SK-N-SH treated with all-trans-retinoic acid at 6 μM for 48 hours (cell line): ENCODE measurements around the gene BPTF.

Source experiments
- ARNTL ChIP-seq: fragments of 450-650 bp; formaldehyde crosslinking; IDR thresholded peaks from 2 replicates; pipeline ENCODE4 v1.5.0; 2020; ENCODE audit warnings: low read depth, mild to moderate bottlenecking, moderate library complexity, borderline replicate concordance
- BACH2 ChIP-seq: fragments of 250-450 bp; sonication (Bioruptor Pico); IDR thresholded peaks from 2 replicates; pipeline ENCODE4 v1.9.0; 2021; ENCODE audit warnings: mild to moderate bottlenecking, borderline replicate concordance
- CREB5 ChIP-seq: fragments of 250-450 bp; sonication (Bioruptor Pico); IDR thresholded peaks from 2 replicates; pipeline ENCODE4 v1.5.1; 2020; ENCODE audit warnings: low read depth, mild to moderate bottlenecking, moderate library complexity
- CSRNP3 ChIP-seq: fragments of 250-450 bp; sonication (Bioruptor Pico); IDR thresholded peaks from 2 replicates; pipeline ENCODE4 v1.5.1; 2021; ENCODE audit warnings: mild to moderate bottlenecking, moderate library complexity
- ESRRG ChIP-seq: fragments of 250-450 bp; sonication (Bioruptor Pico); IDR thresholded peaks from 2 replicates; pipeline ENCODE4 v1.6.1; 2021; ENCODE audit warnings: mild to moderate bottlenecking
- GLIS3 ChIP-seq: fragments of 250-450 bp; sonication (Bioruptor Pico); IDR thresholded peaks from 2 replicates; pipeline ENCODE4 v1.5.0; 2020; ENCODE audit warnings: mild to moderate bottlenecking, moderate library complexity
- RARB ChIP-seq: fragments of 250-450 bp; sonication (Bioruptor Pico); IDR thresholded peaks from 2 replicates; pipeline ENCODE4 v1.8.0; 2021; ENCODE audit warnings: mild to moderate bottlenecking, moderate library complexity
- SNAI2 ChIP-seq: fragments of 250-450 bp; sonication (Bioruptor Pico); IDR thresholded peaks from 2 replicates; pipeline ENCODE4 v1.5.0; 2020; ENCODE audit warnings: mild to moderate bottlenecking, moderate library complexity
- TOX ChIP-seq: fragments of 250-450 bp; sonication (Bioruptor Pico); IDR thresholded peaks from 2 replicates; pipeline ENCODE4 v1.8.0; 2021; ENCODE audit warnings: mild to moderate bottlenecking, moderate library complexity, borderline replicate concordance
- TSHZ2 ChIP-seq: fragments of 250-450 bp; sonication (Bioruptor Pico); IDR thresholded peaks from 2 replicates; pipeline ENCODE4 v1.5.0; 2020; ENCODE audit warnings: mild to moderate bottlenecking, moderate library complexity
- ZFP3 ChIP-seq: fragments of 250-450 bp; sonication (Bioruptor Pico); IDR thresholded peaks from 2 replicates; pipeline ENCODE4 v1.5.0; 2020; ENCODE audit warnings: mild to moderate bottlenecking, moderate library complexity
- ZFP30 ChIP-seq: fragments of 450-650 bp; formaldehyde crosslinking; IDR thresholded peaks from 2 replicates; pipeline ENCODE4 v1.5.0; 2022; ENCODE audit warnings: mild to moderate bottlenecking, moderate library complexity
- ZNF565 ChIP-seq: fragments of 450-650 bp; formaldehyde crosslinking; conservative IDR thresholded peaks from 2 replicates; pipeline ENCODE4 v1.5.0; 2020; ENCODE audit warnings: low read depth, mild to moderate bottlenecking, moderate library complexity
- TF ChIP-seq, protein P1 (sequence below): fragments of 250-450 bp; sonication (Bioruptor Pico); IDR thresholded peaks from 2 replicates; pipeline ENCODE4 v1.8.0; 2020; ENCODE audit warnings: mild to moderate bottlenecking, moderate library complexity, borderline replicate concordance

- TF ChIP-seq CSRNP3 (CRISPR knock-in tag) (no peak), RARB (CRISPR knock-in tag) (no peak), TOX (no peak), GLIS3 (no peak), ESRRG (CRISPR knock-in tag) (no peak), ZFP3 (CRISPR knock-in tag) (no peak), CREB5 (CRISPR knock-in tag) (no peak), TSHZ2 (CRISPR knock-in tag) (no peak), ZFP30 (no peak), ARNTL (CRISPR knock-in tag) (no peak), ZNF565 (CRISPR knock-in tag) (no peak), BACH2 (no peak), SNAI2 (CRISPR knock-in tag) (no peak)
- TF ChIP-seq, protein P1, sequence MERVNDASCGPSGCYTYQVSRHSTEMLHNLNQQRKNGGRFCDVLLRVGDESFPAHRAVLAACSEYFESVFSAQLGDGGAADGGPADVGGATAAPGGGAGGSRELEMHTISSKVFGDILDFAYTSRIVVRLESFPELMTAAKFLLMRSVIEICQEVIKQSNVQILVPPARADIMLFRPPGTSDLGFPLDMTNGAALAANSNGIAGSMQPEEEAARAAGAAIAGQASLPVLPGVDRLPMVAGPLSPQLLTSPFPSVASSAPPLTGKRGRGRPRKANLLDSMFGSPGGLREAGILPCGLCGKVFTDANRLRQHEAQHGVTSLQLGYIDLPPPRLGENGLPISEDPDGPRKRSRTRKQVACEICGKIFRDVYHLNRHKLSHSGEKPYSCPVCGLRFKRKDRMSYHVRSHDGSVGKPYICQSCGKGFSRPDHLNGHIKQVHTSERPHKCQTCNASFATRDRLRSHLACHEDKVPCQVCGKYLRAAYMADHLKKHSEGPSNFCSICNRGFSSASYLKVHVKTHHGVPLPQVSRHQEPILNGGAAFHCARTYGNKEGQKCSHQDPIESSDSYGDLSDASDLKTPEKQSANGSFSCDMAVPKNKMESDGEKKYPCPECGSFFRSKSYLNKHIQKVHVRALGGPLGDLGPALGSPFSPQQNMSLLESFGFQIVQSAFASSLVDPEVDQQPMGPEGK, result no peak
These were observed 165.6 kb downstream of the BPTF start for GRCh38 chr17:67990909-67991308.
